MG63 (cell line): ENCODE measurements around the gene C1QTNF4. TPM values are rescaled to one million over a fixed set of nuclear protein-coding genes. Genes with fewer than 3 reads are reported as not detected.
A peak's percentile ranks its signal among the peaks of the same experiment; 100 is the strongest.
"Not testable (repeated sequence)": the region's sequence is repeated elsewhere in the genome, so short reads cannot be mapped to it uniquely, and the experiment has no call there.

Source experiments
- DNase-seq: peaks from one replicate; pipeline ENCODE4 v3.0.0-alpha.2; 2020
- H3K27me3 ChIP-seq: fragments of 250-450 bp; sonication (Bioruptor Pico); 2 replicates; pipeline ENCODE4 v1.5.1; 2020; ENCODE audit warnings: mild to moderate bottlenecking, moderate library complexity
- H3K36me3 ChIP-seq: fragments of 250-450 bp; sonication (Bioruptor Pico); 2 replicates; pipeline ENCODE4 v1.5.1; 2020; ENCODE audit warnings: mild to moderate bottlenecking, moderate library complexity
- H3K4me3 ChIP-seq: fragments of 250-450 bp; sonication (Bioruptor Pico); 2 replicates; pipeline ENCODE4 v1.5.1; 2020; ENCODE audit warnings: mild to moderate bottlenecking, moderate library complexity
- H3K9me3 ChIP-seq: fragments of 250-450 bp; sonication (Bioruptor Pico); 2 replicates; pipeline ENCODE4 v1.5.1; 2020; ENCODE audit warnings: mild to moderate bottlenecking, moderate library complexity
- total RNA-seq: library from RNA; depleted of rRNA; stranded (reverse); fragments of >200 nt; shearing (Covaris generic); gene quantifications from 2 replicates; pipeline ENCODE4 v1.2.3, GENCODE V29; 2014; ENCODE audit warnings: low replicate concordance

The C1QTNF4 gene
- total RNA-seq, 1 experiment from 2014 or later, result not detected

DNA sequence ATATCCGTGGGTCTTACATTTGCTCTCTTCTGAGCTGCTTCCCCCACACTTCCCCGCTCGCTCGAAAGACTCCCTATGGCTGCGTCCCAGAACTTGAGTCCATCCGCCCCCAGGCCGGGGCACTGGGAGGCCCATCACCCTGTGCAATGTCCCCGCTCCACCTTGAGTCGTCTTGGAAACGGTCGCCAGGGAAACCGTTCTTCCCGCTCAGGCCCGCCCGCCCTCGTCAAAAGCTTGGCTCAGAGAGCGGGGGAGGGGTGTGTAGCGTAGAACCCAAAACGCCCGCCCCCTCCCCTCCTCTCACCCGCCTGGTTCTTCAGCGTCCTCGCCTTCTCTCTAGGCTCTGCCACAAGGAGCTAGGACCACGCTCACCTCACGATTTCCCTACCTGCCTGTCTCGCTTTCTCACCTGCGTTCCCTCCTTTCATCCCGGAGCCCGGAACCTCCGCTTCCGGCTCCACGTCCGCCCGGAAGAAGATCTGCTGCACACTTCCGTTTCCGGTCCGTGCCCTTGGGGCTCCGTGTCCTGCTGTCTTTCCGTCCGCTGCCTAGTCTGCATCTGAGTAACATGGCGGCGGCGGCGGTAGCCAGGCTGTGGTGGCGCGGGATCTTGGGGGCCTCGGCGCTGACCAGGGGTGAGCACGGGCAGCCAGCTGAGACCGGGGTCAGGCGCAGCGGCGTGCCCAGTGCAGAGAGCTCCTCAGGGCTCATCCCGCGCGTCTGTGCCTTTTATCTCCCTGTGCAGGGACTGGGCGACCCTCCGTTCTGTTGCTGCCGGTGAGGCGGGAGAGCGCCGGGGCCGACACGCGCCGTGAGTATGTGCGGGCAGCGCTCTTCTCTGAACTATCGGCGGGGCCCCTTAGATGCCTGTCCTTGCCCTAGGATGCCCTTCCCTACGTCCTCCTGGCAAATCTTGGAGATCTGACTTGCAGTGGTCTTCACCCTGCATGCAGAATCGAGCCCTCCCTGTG is 15.4 kb downstream of the C1QTNF4 start, which contains the start of the genes KBTBD4 and NDUFS3:
Gene KBTBD4 (minus strand): TSS at position 447 of the 971 bp plus-strand sequence. CDS start 19 bp downstream, at position 428.
Gene NDUFS3 (plus strand): TSS at position 551 of the 971 bp plus-strand sequence. CDS start 18 bp downstream, at position 569.
- peak within 1 kb of the TSS; percentile 71 for H3K4me3 ChIP-seq
- no peaks in the 10 kb centered on the region for H3K9me3 ChIP-seq
- DNase-seq, result peak; percentile 85
- H3K36me3 ChIP-seq, result peaks cover 68% of the 10 kb centered on the region
- no peaks in the 10 kb centered on the region for H3K27me3 ChIP-seq

DNA sequence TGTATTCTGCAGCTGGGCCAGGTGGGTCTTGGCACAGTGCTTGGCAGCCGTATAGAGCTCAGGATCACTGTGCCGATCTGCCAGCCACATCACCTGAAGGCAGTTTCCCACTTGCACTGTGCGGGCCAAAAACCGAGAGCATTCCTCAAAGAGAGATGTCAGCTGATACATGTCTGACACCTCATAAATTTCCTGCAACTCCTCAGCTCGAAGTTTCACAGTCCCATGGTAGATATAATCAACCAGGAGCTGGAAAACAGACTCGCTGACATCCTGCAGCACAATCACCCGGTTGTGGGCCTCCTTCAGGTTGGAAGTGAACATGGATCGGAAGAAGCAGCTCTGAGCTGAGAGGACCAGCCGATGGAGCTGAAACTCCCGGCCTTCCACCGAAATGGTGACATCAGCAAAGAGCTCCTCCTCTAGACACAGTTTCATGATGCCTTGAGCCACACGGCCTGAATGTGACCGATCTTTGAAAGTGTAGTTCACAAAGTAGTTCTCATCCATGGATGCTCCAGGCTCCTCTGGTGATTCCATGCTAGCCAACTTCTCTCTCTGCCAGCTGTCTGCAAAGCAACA is 16.7 kb downstream of the C1QTNF4 start:
- no peak for DNase-seq
- no peaks in the 10 kb centered on the region for H3K27me3 ChIP-seq
- peak overlapping the region; percentile 71; the same call in 1 of the 2 replicates for H3K4me3 ChIP-seq
- no peaks in the 10 kb centered on the region for H3K9me3 ChIP-seq
- H3K36me3 ChIP-seq, result peaks cover 68% of the 10 kb centered on the region

DNA sequence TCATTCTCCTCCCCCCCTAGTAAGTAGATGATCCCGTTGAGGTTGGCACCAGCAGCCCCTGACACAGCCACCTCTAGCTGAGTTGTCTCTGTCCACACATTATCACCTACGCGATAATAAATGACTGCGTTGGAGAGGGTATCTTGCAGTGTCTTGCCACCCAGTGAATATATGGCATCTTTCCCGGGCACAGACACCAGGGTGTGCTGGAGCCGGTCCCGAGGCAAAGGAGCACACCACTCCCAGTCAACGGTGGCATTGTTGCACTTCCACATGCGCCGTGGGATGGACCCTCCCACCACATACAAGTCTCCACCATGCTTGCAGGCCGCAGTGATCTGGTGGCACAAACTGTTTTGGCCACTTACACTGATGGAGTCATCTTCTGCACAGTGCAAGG is 20.9 kb downstream of the C1QTNF4 start:
- Histone ChIP-seq H3K9me3 (no peaks in the 10 kb centered on the region), H3K36me3 (peaks cover 73% of the 10 kb centered on the region), H3K27me3 (no peaks in the 10 kb centered on the region), H3K4me3 (no peak overlapping the region)
- DNase-seq, result no peak

DNA sequence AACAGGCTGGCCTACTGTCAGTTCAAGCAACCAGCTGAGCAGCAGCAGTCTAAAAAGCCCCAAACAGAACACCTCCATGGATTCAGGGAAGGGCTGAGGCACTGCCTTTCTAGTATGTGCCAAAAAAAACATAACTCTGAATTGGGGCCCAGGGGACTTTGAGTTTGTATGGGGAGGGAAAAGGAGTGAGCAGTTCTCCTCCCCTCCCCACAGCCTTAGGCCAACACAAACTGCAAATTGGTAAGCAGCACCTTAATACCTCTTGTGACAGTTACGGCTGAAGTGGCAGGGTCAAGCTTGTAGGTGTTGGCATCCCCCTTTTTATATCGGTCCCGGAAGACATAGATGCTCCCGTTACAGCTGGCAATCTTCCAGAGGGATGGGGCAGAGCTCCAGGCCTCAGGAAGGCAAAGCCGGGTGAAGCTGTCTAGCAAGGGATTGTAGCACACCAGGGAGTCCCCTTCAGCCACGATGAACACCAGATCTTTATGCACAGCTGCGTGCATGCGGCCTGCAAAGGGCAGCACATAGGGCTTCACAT is 21.4 kb downstream of the C1QTNF4 start:
- peaks cover 75% of the 10 kb centered on the region for H3K36me3 ChIP-seq
- no peaks in the 10 kb centered on the region for H3K9me3 ChIP-seq
- H3K4me3 ChIP-seq, result no peak overlapping the region
- no peaks in the 10 kb centered on the region for H3K27me3 ChIP-seq
- no peak for DNase-seq

DNA sequence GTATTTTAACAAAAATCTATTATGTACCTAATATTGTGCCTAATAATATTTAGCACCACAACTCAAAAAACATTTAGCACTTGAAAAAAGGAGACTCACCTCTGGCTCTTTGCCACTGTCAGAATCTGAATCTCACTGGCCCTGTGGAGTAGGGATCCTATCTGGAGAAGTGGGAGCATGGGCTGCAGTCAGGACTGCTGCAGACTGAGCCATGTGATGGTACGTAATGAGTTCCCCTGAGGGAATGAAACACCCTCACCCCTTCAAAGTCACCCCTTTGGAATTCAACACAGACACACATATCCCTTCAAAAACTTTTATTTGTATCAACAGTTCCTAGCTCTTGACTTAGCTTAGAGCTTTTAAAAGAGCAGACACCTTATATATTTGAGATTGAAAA is 22.3 kb downstream of the C1QTNF4 start:
- H3K27me3 ChIP-seq, result no peaks in the 10 kb centered on the region
- no peak overlapping the region for H3K4me3 ChIP-seq
- H3K9me3 ChIP-seq, result no peaks in the 10 kb centered on the region
- H3K36me3 ChIP-seq, result peaks cover 73% of the 10 kb centered on the region
- no peak for DNase-seq

DNA sequence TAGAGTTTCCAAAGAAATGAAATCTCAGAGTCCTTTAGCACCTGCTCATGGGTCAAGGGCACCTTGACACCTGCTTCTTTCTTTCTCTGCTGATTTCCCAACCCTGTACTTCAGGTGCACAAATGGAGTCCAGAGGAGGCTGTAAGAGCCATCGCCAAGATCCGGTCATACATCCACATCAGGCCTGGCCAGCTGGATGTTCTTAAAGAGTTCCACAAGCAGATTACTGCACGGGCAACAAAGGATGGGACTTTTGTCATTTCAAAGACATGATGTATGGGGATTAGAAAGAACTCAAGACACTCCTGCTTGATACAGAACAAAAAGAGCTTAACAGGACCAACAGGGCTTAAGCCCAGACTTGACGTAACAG is 22.9 kb downstream of the C1QTNF4 start:
- H3K27me3 ChIP-seq, result no peaks in the 10 kb centered on the region
- DNase-seq, result no peak
- peaks cover 68% of the 10 kb centered on the region for H3K36me3 ChIP-seq

DNA sequence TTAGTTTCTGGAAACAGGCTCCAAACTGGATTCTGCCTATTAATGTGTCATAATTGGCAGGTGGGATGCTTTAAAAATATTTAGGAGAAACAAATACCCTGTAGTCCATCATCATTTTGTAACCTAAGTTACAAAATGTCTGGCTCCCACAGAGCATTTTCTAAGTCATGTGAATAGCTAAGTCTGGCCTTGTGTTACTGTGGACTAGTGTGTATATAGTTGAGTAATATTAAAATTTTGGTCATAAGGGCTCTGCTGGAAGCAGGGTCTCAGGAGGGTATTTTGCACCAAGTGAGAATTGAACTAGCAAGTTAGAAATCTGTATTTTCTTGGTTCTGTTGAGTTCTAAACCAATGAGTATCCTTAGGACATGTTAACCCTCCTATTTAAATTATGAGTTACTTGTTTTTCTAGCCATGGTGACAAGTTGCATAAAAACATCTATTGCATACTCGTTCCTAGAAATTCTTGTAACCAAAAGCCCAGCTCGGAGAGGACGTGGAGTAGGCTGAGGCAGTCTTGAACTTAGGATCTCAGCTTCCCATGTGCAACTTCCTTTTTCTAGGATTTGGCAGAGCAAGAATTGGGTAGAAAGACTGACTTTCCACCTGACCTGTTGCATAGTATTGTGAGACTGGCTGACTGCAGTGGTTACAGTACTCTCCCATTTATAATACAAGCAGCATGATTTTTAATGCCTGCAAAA is 23.4 kb downstream of the C1QTNF4 start:
- Histone ChIP-seq H3K36me3 (peaks cover 66% of the 10 kb centered on the region), H3K9me3 (no peaks in the 10 kb centered on the region), H3K27me3 (no peaks in the 10 kb centered on the region), H3K4me3 (no peak overlapping the region)
- DNase-seq, result no peak

More for the DNA sequence above, 22.9 kb downstream of the C1QTNF4 start:
- H3K4me3 ChIP-seq, result no peak overlapping the region
- no peaks in the 10 kb centered on the region for H3K9me3 ChIP-seq

DNA sequence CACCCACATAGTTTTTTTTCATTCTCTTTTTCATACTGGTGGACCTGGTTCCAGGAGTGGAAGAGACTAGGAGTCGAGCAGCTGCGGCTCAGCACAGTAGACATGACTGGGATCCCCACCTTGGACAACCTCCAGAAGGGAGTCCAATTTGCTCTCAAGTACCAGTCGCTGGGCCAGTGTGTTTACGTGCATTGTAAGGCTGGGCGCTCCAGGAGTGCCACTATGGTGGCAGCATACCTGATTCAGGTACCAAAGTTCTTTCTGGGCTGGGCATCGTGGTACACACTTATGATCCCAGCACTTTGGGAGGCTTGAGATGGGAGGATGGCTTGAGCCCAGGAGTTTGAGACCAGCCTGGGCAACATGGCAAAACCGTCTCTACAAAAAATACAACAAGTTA is 24.6 kb downstream of the C1QTNF4 start:
- Histone ChIP-seq H3K27me3 (no peaks in the 10 kb centered on the region), H3K4me3 (no peak overlapping the region), H3K36me3 (peaks cover 58% of the 10 kb centered on the region), H3K9me3 (no peaks in the 10 kb centered on the region)
- DNase-seq, result no peak

DNA sequence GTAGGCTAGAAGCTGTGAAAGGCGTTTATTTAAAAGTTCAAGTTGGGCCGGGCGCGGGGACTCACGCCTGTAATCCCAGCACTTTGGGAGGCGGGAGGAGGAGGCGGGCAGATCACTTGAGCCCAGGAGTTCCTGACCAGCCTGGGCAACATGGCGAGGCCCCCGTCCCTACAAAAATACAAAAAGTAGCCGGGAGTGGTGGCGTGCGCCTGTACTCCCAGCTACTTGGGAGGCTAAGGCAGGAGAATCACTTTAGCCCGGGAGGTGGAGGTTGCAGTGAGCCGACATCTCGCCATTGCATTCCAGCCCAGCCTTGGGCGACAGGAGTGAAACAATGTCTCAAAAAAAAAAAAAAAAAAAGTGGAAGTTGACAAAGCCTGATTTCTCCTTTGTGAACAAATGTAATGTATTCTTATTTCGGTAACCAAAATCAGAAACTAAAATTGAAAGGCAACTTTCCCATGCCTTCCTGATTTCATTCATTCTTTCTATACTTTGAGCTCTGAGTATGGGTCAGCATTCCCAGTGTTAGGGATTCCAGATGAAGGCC is 28.0 kb downstream of the C1QTNF4 start:
- peak; percentile 33 for DNase-seq
- peak overlapping the region; percentile 91 for H3K4me3 ChIP-seq
- H3K36me3 ChIP-seq, result peaks cover 26% of the 10 kb centered on the region
- no peaks in the 10 kb centered on the region for H3K9me3 ChIP-seq
- no peaks in the 10 kb centered on the region for H3K27me3 ChIP-seq

DNA sequence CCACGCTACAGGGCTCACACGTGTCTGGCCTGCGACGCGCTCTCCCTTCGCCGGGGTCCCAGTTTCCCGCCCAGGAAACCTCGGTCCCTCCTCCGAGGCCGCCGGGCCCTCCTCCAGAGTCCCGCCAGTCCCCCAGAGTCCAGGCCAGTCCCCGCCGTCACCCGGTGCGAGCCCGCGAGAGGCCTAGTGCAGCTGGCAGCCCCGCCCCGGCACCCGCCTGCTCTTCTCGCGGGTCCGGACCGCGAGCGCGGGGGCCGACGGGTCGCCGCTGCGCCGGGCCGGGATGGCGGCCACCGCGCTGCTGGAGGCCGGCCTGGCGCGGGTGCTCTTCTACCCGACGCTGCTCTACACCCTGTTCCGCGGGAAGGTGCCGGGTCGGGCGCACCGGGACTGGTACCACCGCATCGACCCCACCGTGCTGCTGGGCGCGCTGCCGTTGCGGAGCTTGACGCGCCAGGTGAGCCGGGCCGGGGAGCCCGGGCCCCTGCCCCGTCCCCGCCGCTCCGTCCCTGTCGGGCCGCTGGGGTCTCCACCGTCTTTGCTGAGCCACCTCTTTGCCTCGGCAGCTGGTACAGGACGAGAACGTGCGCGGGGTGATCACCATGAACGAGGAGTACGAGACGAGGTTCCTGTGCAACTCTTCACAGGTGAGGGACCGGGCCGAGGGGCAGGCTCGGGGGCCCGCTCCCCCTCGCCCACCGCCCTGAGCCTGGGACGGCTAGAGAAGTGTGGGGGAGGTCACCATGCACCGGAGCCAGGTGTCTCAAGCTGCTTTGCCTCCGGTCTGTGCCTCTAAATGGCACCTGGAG is 28.7 kb downstream of the C1QTNF4 start, which contains the start of gene PTPMT1:
Gene PTPMT1 (plus strand): TSS at position 260 of the 809 bp plus-strand sequence. CDS start 24 bp downstream, at position 284.
- Histone ChIP-seq H3K36me3 (peaks cover 21% of the 10 kb centered on the region), H3K9me3 (no peaks in the 10 kb centered on the region), H3K27me3 (no peaks in the 10 kb centered on the region), H3K4me3 (peak within 1 kb of the TSS; percentile 91)
- peak; percentile 84 for DNase-seq

DNA sequence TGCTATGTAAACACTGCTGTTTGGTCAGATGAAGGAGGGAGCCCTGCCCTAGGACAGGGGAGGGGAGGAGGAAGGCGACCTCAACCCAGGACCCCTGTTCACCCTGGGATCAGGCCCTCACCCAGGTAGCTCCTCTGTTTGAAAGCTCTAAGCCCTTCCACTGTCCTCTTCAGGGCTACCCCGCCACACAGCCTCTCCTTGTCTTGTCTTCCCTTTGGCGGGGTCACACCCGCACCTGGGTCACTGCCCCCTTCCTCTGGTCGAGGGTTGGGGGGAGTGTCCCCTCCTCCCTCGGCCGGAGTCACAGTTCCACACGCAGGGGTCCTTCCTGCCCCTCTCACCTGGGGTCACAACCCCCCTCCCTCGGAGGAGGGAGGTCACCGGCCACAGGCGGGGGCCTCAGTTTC is 29.3 kb downstream of the C1QTNF4 start:
- H3K9me3 ChIP-seq, result no peaks in the 10 kb centered on the region
- peak overlapping the region; percentile 91 for H3K4me3 ChIP-seq
- H3K27me3 ChIP-seq, result no peaks in the 10 kb centered on the region
- H3K36me3 ChIP-seq, result peaks cover 19% of the 10 kb centered on the region
- DNase-seq, result no peak

DNA sequence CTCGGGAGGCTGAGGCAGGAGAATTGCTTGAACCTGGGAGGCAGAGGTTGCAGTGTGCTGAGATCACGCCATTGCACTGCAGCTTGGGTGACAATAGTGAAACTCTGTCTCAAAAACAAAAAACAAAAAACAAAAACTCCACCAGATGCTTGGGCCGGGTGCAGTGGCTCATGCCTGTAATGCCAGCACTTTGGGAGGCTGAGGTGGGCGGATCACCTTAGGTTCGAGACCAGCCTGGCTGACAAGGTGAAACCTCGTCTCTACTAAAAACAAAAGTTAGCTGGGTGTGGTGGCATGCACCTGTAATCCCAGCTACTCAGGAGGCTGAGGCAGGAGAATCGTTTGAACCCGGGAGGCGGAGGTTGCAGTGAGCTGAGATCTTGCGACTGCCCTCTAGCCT is 29.8 kb downstream of the C1QTNF4 start:
- H3K9me3 ChIP-seq, H3K27me3 ChIP-seq, H3K4me3 ChIP-seq, DNase-seq: not testable (repeated sequence)
- H3K36me3 ChIP-seq, result peaks cover 15% of the 10 kb centered on the region

DNA sequence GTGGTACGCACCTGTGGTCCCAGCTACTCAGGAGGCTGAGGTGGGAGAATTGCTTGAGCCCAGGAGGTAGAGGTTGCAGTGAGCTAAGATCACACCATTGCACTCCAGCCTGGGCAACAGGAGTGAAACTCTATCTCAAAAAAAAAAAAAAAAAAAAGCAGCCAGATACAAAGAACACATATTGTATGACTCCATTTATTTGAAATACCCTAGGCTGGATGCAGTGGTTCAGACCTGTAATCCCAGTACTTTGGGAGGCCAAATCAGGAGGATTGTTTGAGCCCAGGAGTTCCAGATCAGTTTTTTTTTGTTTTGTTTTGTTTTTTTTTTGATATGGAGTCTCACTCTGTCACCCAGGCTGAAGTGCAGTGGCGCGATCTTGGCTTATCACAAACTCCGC is 31.8 kb downstream of the C1QTNF4 start:
- DNase-seq, H3K27me3 ChIP-seq, H3K9me3 ChIP-seq, H3K36me3 ChIP-seq, H3K4me3 ChIP-seq: not testable (repeated sequence)

DNA sequence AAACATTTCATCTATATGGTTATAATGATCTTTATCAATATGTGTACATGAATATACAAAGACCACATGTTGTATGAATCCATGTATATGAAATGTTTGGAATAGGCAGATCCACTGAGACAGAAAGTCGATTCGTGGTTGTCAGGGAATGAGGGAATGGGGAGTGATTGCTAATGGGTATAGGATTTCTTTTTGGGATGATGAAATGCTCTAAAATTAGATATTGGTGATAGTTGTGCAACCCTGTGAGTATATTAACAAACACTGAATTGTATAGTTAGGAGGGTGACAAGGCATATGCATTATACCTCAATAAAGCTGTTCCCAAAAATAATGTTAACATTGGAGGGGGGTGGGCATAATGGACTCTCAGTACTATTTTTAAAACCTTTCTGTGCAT is 33.8 kb downstream of the C1QTNF4 start:
- DNase-seq, result no peak
- H3K4me3 ChIP-seq, result no peak overlapping the region
- H3K9me3 ChIP-seq, result no peaks in the 10 kb centered on the region
- no peaks in the 10 kb centered on the region for H3K36me3 ChIP-seq
- no peaks in the 10 kb centered on the region for H3K27me3 ChIP-seq

DNA sequence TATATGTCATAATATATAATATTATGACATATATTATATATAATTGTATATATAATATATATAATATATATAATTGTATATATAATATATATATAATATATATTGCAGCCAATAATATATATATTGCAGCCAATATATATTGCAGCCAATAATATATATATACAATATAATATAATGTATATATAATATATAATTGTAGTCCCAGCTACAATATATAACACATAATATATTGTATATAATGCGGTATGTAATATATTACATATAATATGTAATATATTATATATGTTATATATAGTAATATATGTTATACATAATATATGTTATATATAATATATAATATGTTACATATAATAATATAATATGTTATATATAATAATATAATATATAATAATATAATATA is 35.5 kb downstream of the C1QTNF4 start:
- H3K36me3 ChIP-seq, result no peaks in the 10 kb centered on the region
- no peak for DNase-seq
- no peaks in the 10 kb centered on the region for H3K9me3 ChIP-seq
- H3K27me3 ChIP-seq, result no peaks in the 10 kb centered on the region
- no peak overlapping the region for H3K4me3 ChIP-seq

DNA sequence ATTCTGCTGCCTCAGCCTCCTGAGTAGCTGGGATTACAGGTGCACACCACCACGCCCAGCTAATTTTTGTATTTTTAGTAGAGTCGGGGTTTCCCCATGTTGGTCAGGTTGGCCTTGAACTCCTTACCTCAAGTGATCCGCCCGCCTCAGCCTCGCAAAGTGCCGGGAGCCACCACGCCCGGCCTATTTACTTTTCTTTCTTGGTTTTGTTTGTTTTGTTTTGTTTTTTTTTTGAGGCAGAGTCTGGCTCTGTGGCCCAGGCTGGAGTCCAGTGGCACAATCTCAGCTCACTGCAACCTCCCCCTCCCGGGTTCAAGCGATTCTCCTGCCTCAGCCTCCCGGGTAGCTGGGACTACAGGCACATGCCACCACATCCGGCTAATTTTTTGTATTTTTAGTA is 37.2 kb downstream of the C1QTNF4 start:
- not testable (repeated sequence) for DNase-seq, H3K27me3 ChIP-seq, H3K36me3 ChIP-seq, H3K9me3 ChIP-seq, H3K4me3 ChIP-seq
